Tibial artery (tissue), 4 donors: ENCODE data around the gene FUBP1.
"Not testable (repeated sequence)": the region's sequence is repeated elsewhere in the genome, so short reads cannot be mapped to it uniquely, and the experiment has no call there.

Experiments used
- DNase-seq, 2 donors: peaks; one replicate each; pipeline ENCODE4 v3.0.0-alpha.2; 2019
- H3K27ac ChIP-seq, 2 donors: fragments of 200-600 bp; sonication (generic) in 1 of 2; 1 replicate in 1 of 2; 2 replicates in 1 of 2; pipeline ENCODE4 v1.5.1; 2018 to 2019; ENCODE audit warnings: mild to moderate bottlenecking in 1 of 2
- H3K27me3 ChIP-seq, 2 donors: fragments of 200-600 bp; sonication (generic) in 1 of 2; one replicate each; pipeline versions ENCODE4 v1.5.1 to v1.6.0; 2016 to 2019
- H3K36me3 ChIP-seq, 3 donors: fragments of 200-600 bp; sonication (generic) in 2 of 3; one replicate each; pipeline ENCODE4 v1.5.1; 2016 to 2019; ENCODE audit warnings: mild to moderate bottlenecking in 2 of 3
- H3K4me1 ChIP-seq, 4 donors: fragments of 200-600 bp; sonication (generic) in 2 of 4; 1 replicate in 3 of 4; 2 replicates in 1 of 4; pipeline ENCODE4 v1.5.1; 2016 to 2019
- H3K4me3 ChIP-seq, 2 donors: fragments of 200-600 bp; sonication (generic) in 1 of 2; 1 replicate in 1 of 2; 2 replicates in 1 of 2; pipeline ENCODE4 v1.5.1; 2018 to 2019; ENCODE audit warnings: mild to moderate bottlenecking in 2 of 2
- H3K9me3 ChIP-seq, 3 donors: fragments of 200-600 bp; sonication (generic) in 1 of 3; one replicate each; pipeline ENCODE4 v1.5.1; 2016 to 2019
- CTCF ChIP-seq, 2 experiments: fragments of 200-600 bp in 1 of 2; fragments of 450-650 bp in 1 of 2; IDR thresholded peaks; one replicate each; pipeline ENCODE4 v1.5.1; 2017 to 2019; ENCODE audit warnings: antibody characterized with exemption in 2 of 2, mild to moderate bottlenecking in 1 of 2, moderate library complexity in 1 of 2
- intact Hi-C: fragments of 100-400 bp; cut with DNase I; formaldehyde crosslinking; loops from one replicate; pipeline ENCODE4 v1.15.0; 2023; ENCODE audit warnings: low total_unique reads

FUBP1 gene

GRCh38 chr1:78005448-78005722, 26.5 kb upstream of the FUBP1 start:
- intact Hi-C loops, result no loop called here
- peak overlapping the region; percentile 57 to 78 for H3K4me3 ChIP-seq
- H3K36me3 ChIP-seq, result no peaks in the 10 kb centered on the region
- no peaks in the 10 kb centered on the region for H3K27me3 ChIP-seq
- no peak for DNase-seq
- H3K9me3 ChIP-seq, result no peaks in the 10 kb centered on the region
- no peak for TF ChIP-seq CTCF (IDR thresholded peaks at IDR 0.05)
- H3K4me1 ChIP-seq, result peaks cover 0 to 19% (median 5%) of the 10 kb centered on the region in 4 donors
- H3K27ac ChIP-seq, result peak overlapping the region; percentile 89 to 90

GRCh38 chr1:78004719-78005447, 26.0 kb upstream of the FUBP1 start, which contains the start of gene DNAJB4:
Gene DNAJB4 (plus strand): TSS chr1:78004939. CDS start chr1:78005111, 172 bp downstream.
- peak; percentile 76 to 83 for DNase-seq
- peaks cover 0 to 19% (median 4%) of the 10 kb centered on the region in 4 donors for H3K4me1 ChIP-seq
- intact Hi-C loops, result no loop called here
- peak within 1 kb of the TSS; percentile 57 to 78 for H3K4me3 ChIP-seq
- TF ChIP-seq CTCF (IDR thresholded peaks at IDR 0.05), result no peak
- peak within 1 kb of the TSS; percentile 89 to 90 for H3K27ac ChIP-seq
- H3K36me3 ChIP-seq, result no peaks in the 10 kb centered on the region
- no peaks in the 10 kb centered on the region for H3K9me3 ChIP-seq
- H3K27me3 ChIP-seq, result no peaks in the 10 kb centered on the region

GRCh38 chr1:78003882-78004718, 25.2 kb upstream of the FUBP1 start:
- TF ChIP-seq CTCF (IDR thresholded peaks at IDR 0.05), result no peak
- peak in 1 of 2 donors; percentile 43 for DNase-seq
- intact Hi-C loops, result no loop called here
- H3K36me3 ChIP-seq, result no peaks in the 10 kb centered on the region
- no peaks in the 10 kb centered on the region for H3K9me3 ChIP-seq
- peak overlapping the region; percentile 57 to 78 for H3K4me3 ChIP-seq
- H3K27ac ChIP-seq, result peak overlapping the region; percentile 89 to 90
- peaks cover 0 to 12% (median 2%) of the 10 kb centered on the region in 4 donors for H3K4me1 ChIP-seq
- H3K27me3 ChIP-seq, result no peaks in the 10 kb centered on the region

GRCh38 chr1:78003070-78003746, 24.3 kb upstream of the FUBP1 start:
- no peak for TF ChIP-seq CTCF (IDR thresholded peaks at IDR 0.05)
- Histone ChIP-seq H3K36me3 (no peaks in the 10 kb centered on the region), H3K27me3 (no peaks in the 10 kb centered on the region), H3K4me3 (peak overlapping the region; percentile 1 to 78), H3K4me1 (peaks cover 0 to 10% (median 2%) of the 10 kb centered on the region in 4 donors), H3K27ac (peak overlapping the region; percentile 89 to 90), H3K9me3 (no peaks in the 10 kb centered on the region)
- intact Hi-C loops, result no loop called here
- DNase-seq, result no peak

GRCh38 chr1:78000536-78000935, 21.7 kb upstream of the FUBP1 start:
- peaks cover 0 to 10% (median 2%) of the 10 kb centered on the region in 4 donors for H3K4me1 ChIP-seq
- intact Hi-C loops, H3K27ac ChIP-seq, H3K4me3 ChIP-seq, DNase-seq, H3K36me3 ChIP-seq, H3K27me3 ChIP-seq, H3K9me3 ChIP-seq: not testable (repeated sequence)
